HAP-1 (cell line): ENCODE measurements around the gene PAX9.

Experiments used
- DNase-seq, 2 experiments: peaks; one replicate each; pipeline ENCODE4 v3.0.0-alpha.2; 2016 to 2020; ENCODE audit warnings: low spot score in 2 of 2
- H3K27me3 ChIP-seq: fragments of 250-450 bp; sonication (Bioruptor Pico); 2 replicates; pipeline ENCODE4 v1.5.1; 2020; ENCODE audit warnings: low read depth, mild to moderate bottlenecking, moderate library complexity
- H3K36me3 ChIP-seq: fragments of 250-450 bp; sonication (Bioruptor Pico); replicated peaks from 2 replicates; pipeline ENCODE4 v1.5.1; 2020; ENCODE audit warnings: mild to moderate bottlenecking
- H3K4me1 ChIP-seq: fragments of 250-450 bp; sonication (Bioruptor Pico); 2 replicates; pipeline ENCODE4 v1.5.1; 2020; ENCODE audit warnings: mild to moderate bottlenecking
- H3K4me3 ChIP-seq: fragments of 250-450 bp; sonication (Bioruptor Pico); 2 replicates; pipeline ENCODE4 v1.5.1; 2020; ENCODE audit warnings: mild to moderate bottlenecking, moderate library complexity
- H3K9me3 ChIP-seq: fragments of 250-450 bp; sonication (Bioruptor Pico); 2 replicates; pipeline ENCODE4 v1.5.1; 2020; ENCODE audit warnings: mild to moderate bottlenecking, moderate library complexity
- in situ Hi-C: fragments of 300-500 bp; cut with MboI; formaldehyde crosslinking; loops from 3 replicates; pipeline ENCODE4 v1.14.3; 2020; ENCODE audit warnings: low sequenced_read_pairs, inconsistent platforms, mixed read lengths

The PAX9 gene

GRCh38 chr14:36649872-36650650 is 11.6 kb upstream of the PAX9 start:
- H3K27me3 ChIP-seq: peaks cover 10% of the 10 kb centered on the region
- no peaks in the 10 kb centered on the region for H3K9me3 ChIP-seq
- in situ Hi-C loops: loop anchor here (10.0 to 25.0 kb wide), 2 partner anchors 285 to 487 kb away; no protein-coding TSS in a partner anchor
- no peak overlapping the region for H3K4me3 ChIP-seq
- H3K4me1 ChIP-seq: no peaks in the 10 kb centered on the region
- H3K36me3 ChIP-seq: no peaks in the 10 kb centered on the region
- DNase-seq: no peak

GRCh38 chr14:36652542-36653201 is 9.0 kb upstream of the PAX9 start:
- Histone ChIP-seq H3K9me3 (no peaks in the 10 kb centered on the region), H3K27me3 (peaks cover 6% of the 10 kb centered on the region), H3K4me3 (no peak overlapping the region), H3K4me1 (no peaks in the 10 kb centered on the region), H3K36me3 (no peaks in the 10 kb centered on the region)
- no peak for DNase-seq
- in situ Hi-C loops: no loop called here

- in situ Hi-C loops: no loop called here
- no peaks in the 10 kb centered on the region for H3K4me1 ChIP-seq
- no peaks in the 10 kb centered on the region for H3K36me3 ChIP-seq
- H3K27me3 ChIP-seq: peaks cover 6% of the 10 kb centered on the region
- no peak for DNase-seq
- no peaks in the 10 kb centered on the region for H3K9me3 ChIP-seq
- H3K4me3 ChIP-seq: no peak overlapping the region
These were observed 8.2 kb upstream of the PAX9 start for GRCh38 chr14:36653413-36653812.

GRCh38 chr14:36653962-36654793 is 7.5 kb upstream of the PAX9 start:
- H3K36me3 ChIP-seq: no peaks in the 10 kb centered on the region
- DNase-seq: no peak
- in situ Hi-C loops: no loop called here
- no peak overlapping the region for H3K4me3 ChIP-seq
- H3K27me3 ChIP-seq: peaks cover 6% of the 10 kb centered on the region
- no peaks in the 10 kb centered on the region for H3K4me1 ChIP-seq
- no peaks in the 10 kb centered on the region for H3K9me3 ChIP-seq

GRCh38 chr14:36654794-36655381 is 6.8 kb upstream of the PAX9 start:
- in situ Hi-C loops: no loop called here
- H3K27me3 ChIP-seq: peaks cover 4% of the 10 kb centered on the region; the same call in 1 of the 2 replicates
- no peaks in the 10 kb centered on the region for H3K9me3 ChIP-seq
- H3K4me1 ChIP-seq: no peaks in the 10 kb centered on the region
- DNase-seq: no peak
- H3K36me3 ChIP-seq: no peaks in the 10 kb centered on the region
- H3K4me3 ChIP-seq: no peak overlapping the region

GRCh38 chr14:36655571-36655962 is 6.1 kb upstream of the PAX9 start:
- no peak for DNase-seq
- in situ Hi-C loops: no loop called here
- no peak overlapping the region for H3K4me3 ChIP-seq
- H3K9me3 ChIP-seq: no peaks in the 10 kb centered on the region
- H3K27me3 ChIP-seq: peaks cover 4% of the 10 kb centered on the region; the same call in 1 of the 2 replicates
- H3K36me3 ChIP-seq: no peaks in the 10 kb centered on the region
- no peaks in the 10 kb centered on the region for H3K4me1 ChIP-seq

GRCh38 chr14:36655963-36656686 is 5.5 kb upstream of the PAX9 start:
- H3K4me1 ChIP-seq: peaks cover 2% of the 10 kb centered on the region; the same call in 1 of the 2 replicates
- no peaks in the 10 kb centered on the region for H3K27me3 ChIP-seq
- no peaks in the 10 kb centered on the region for H3K36me3 ChIP-seq
- H3K4me3 ChIP-seq: no peak overlapping the region
- DNase-seq: peak in 1 of 2 experiments; percentile 59
- no peaks in the 10 kb centered on the region for H3K9me3 ChIP-seq
- in situ Hi-C loops: no loop called here

- Histone ChIP-seq H3K27me3 (no peaks in the 10 kb centered on the region), H3K36me3 (no peaks in the 10 kb centered on the region), H3K4me1 (peaks cover 6% of the 10 kb centered on the region), H3K4me3 (no peak overlapping the region), H3K9me3 (no peaks in the 10 kb centered on the region)
- DNase-seq: no peak
- in situ Hi-C loops: no loop called here
These were observed 4.8 kb upstream of the PAX9 start for GRCh38 chr14:36656687-36657398.

GRCh38 chr14:36657399-36658122 is 4.1 kb upstream of the PAX9 start:
- H3K27me3 ChIP-seq: no peaks in the 10 kb centered on the region
- peaks cover 8% of the 10 kb centered on the region for H3K4me1 ChIP-seq
- DNase-seq: no peak
- H3K9me3 ChIP-seq: no peaks in the 10 kb centered on the region
- in situ Hi-C loops: no loop called here
- H3K36me3 ChIP-seq: no peaks in the 10 kb centered on the region
- no peak overlapping the region for H3K4me3 ChIP-seq

GRCh38 chr14:36658123-36659009 is 3.3 kb upstream of the PAX9 start:
- Histone ChIP-seq H3K27me3 (no peaks in the 10 kb centered on the region), H3K9me3 (no peaks in the 10 kb centered on the region), H3K4me3 (no peak overlapping the region), H3K4me1 (peaks cover 12% of the 10 kb centered on the region), H3K36me3 (no peaks in the 10 kb centered on the region; the same call in 1 of the 2 replicates)
- DNase-seq: no peak
- in situ Hi-C loops: no loop called here

- no peak for DNase-seq
- Histone ChIP-seq H3K27me3 (no peaks in the 10 kb centered on the region), H3K4me3 (no peak overlapping the region), H3K4me1 (peaks cover 15% of the 10 kb centered on the region), H3K9me3 (no peaks in the 10 kb centered on the region), H3K36me3 (no peaks in the 10 kb centered on the region; the same call in 1 of the 2 replicates)
- in situ Hi-C loops: no loop called here
These were observed 2.4 kb upstream of the PAX9 start for GRCh38 chr14:36659010-36659821.
